Esophagus muscularis mucosa (tissue), 4 donors: ENCODE measurements around the gene DENND1B. TPM values are rescaled to one million over a fixed set of nuclear protein-coding genes. Genes with fewer than 3 reads are reported as not detected.
"Not testable (repeated sequence)": the region's sequence is repeated elsewhere in the genome, so short reads cannot be mapped to it uniquely, and the experiment has no call there.

Experiments used
- DNase-seq: peaks from one replicate; pipeline ENCODE4 v3.0.0-alpha.2; 2017; ENCODE audit errors: extremely low spot score
- H3K27ac ChIP-seq, 4 donors: fragments of 200-600 bp; sonication (generic); replicated peaks in 1 of 4; 1 replicate in 3 of 4; 2 replicates in 1 of 4; pipeline ENCODE4 v1.5.1; 2016 to 2019; ENCODE audit warnings: mild to moderate bottlenecking in 1 of 4
- H3K27me3 ChIP-seq, 4 donors: fragments of 200-600 bp; sonication (generic); one replicate each; pipeline versions ENCODE4 v1.5.1 to v1.6.0; 2016 to 2019
- H3K36me3 ChIP-seq, 4 donors: fragments of 200-600 bp; sonication (generic); one replicate each; pipeline ENCODE4 v1.5.1; 2016 to 2019
- H3K4me1 ChIP-seq, 4 donors: fragments of 200-600 bp; sonication (generic); one replicate each; pipeline ENCODE4 v1.5.1; 2016 to 2019
- H3K4me3 ChIP-seq, 4 donors: fragments of 200-600 bp; sonication (generic); 1 replicate in 2 of 4; 2 replicates in 2 of 4; pipeline ENCODE4 v1.5.1; 2016 to 2019; ENCODE audit warnings: mild to moderate bottlenecking in 4 of 4, moderate library complexity in 1 of 4
- H3K9me3 ChIP-seq, 4 donors: fragments of 200-600 bp; sonication (generic); 1 replicate in 3 of 4; 2 replicates in 1 of 4; pipeline ENCODE4 v1.5.1; 2016 to 2019
- EP300 ChIP-seq: sonication (generic); formaldehyde crosslinking; IDR thresholded peaks from one replicate; pipeline ENCODE4 v1.6.1; 2017; ENCODE audit warnings: antibody characterized with exemption
- POLR2A ChIP-seq: fragments of 450-650 bp; IDR thresholded peaks from one replicate; pipeline ENCODE4 v1.6.1; 2017; ENCODE audit warnings: antibody characterized with exemption, moderate library complexity, mild to moderate bottlenecking, low read depth
- POLR2AphosphoS5 ChIP-seq, 2 donors: sonication (generic); formaldehyde crosslinking; IDR thresholded peaks; one replicate each; pipeline ENCODE4 v1.6.1; 2017; ENCODE audit warnings: antibody characterized with exemption in 2 of 2
- WGBS: methylation state at CpG from one replicate; pipeline ENCODE4 v1.1.5; 2018; 5-methylcytosine and 5-hydroxymethylcytosine counted together
- intact Hi-C: fragments of 100-400 bp; cut with DNase I; formaldehyde crosslinking; loops from one replicate; pipeline ENCODE4 v1.15.1; 2023
- total RNA-seq, 4 donors: library from RNA; depleted of rRNA; stranded (reverse); fragments of >200 nt; gene quantifications; one replicate each; pipeline versions ENCODE4 v1.1.0 to v1.2.1, GENCODE V29; 2016
- TF ChIP-seq, protein P1 (sequence below), 3 experiments: fragments of 200-600 bp in 2 of 3; fragments of 450-650 bp in 1 of 3; sonication (generic) in 2 of 3; IDR thresholded peaks; one replicate each; pipeline ENCODE4 v1.5.1; 2017 to 2019; ENCODE audit warnings: antibody characterized with exemption in 3 of 3, mild to moderate bottlenecking in 2 of 3, moderate library complexity in 1 of 3

DENND1B gene
- total RNA-seq, 4 donors from 2014 or later: 6.4 to 11.3 (median 9.1) TPM

DNA sequence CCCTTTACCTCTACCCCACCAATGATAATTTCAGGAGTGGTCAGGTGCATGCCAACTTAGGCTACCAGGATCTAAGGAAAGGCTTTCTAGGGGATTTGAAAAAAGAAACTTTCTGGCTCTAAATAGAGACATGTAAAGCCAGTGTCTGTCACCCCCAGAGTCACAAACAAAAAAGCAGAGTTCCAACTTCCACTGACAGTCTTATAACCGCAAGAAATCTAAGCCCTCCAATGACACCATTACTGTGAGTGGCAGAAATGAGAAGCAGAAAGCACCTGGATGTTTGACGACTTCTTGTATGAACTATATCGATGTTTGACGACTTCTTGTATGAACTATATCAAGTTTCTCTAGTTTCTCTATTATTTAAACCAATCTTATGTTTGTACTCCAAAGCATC, 6.0 kb downstream of the DENND1B start:
- WGBS: 96% methylated on average over 4 of the region's 4 CpGs
- H3K9me3 ChIP-seq: no peaks in the 10 kb centered on the region
- no peak overlapping the region for H3K27ac ChIP-seq
- no peaks in the 10 kb centered on the region for H3K36me3 ChIP-seq
- no peak for DNase-seq
- TF ChIP-seq POLR2A (no peak), EP300 (no peak), POLR2AphosphoS5 (IDR thresholded peaks at IDR 0.05) (no peak)
- TF ChIP-seq, protein P1, sequence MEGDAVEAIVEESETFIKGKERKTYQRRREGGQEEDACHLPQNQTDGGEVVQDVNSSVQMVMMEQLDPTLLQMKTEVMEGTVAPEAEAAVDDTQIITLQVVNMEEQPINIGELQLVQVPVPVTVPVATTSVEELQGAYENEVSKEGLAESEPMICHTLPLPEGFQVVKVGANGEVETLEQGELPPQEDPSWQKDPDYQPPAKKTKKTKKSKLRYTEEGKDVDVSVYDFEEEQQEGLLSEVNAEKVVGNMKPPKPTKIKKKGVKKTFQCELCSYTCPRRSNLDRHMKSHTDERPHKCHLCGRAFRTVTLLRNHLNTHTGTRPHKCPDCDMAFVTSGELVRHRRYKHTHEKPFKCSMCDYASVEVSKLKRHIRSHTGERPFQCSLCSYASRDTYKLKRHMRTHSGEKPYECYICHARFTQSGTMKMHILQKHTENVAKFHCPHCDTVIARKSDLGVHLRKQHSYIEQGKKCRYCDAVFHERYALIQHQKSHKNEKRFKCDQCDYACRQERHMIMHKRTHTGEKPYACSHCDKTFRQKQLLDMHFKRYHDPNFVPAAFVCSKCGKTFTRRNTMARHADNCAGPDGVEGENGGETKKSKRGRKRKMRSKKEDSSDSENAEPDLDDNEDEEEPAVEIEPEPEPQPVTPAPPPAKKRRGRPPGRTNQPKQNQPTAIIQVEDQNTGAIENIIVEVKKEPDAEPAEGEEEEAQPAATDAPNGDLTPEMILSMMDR (IDR thresholded peaks at IDR 0.05): no peak
- intact Hi-C loops: no loop called here
- no peaks in the 10 kb centered on the region for H3K27me3 ChIP-seq
- H3K4me1 ChIP-seq: peaks cover 27 to 35% (median 30%) of the 10 kb centered on the region in 4 donors
- no peak overlapping the region for H3K4me3 ChIP-seq

DNA sequence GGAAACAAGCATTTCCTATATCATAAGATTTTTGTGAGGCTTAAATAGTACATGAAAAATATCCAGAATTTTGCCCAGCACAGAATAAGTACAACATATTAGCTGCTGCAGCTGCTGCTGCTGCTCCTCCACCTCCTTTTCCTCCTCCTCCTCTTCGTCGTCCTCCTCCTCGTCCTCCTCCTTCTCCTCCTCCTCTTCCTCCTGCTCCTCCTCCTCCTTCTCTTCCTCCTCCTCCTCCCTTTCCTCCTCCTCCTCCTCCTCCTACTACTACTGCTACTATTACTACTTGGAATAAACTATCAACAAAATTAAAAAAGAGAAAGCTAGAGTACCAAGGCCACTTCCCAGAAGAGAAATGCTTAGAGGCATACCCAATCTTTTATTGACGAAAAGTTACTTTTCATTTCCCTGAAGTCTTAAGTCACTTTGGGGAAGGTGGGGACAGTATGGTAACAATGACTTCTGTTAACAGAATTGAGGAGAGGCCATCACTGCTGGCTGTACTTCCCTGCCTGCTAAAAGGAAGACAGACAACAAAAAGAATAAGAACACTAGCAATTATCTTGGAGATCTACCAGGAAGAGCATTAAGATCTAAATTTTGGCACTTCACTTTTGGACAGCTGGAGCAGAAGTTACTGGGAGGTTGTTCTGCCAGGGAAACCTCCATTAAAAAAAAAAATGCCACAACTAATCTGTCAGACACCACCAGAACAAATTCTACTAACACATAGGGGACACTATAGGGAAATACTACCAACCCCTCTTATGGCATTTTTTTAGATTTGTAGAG, 7.1 kb downstream of the DENND1B start:
- Histone ChIP-seq H3K36me3 (no peaks in the 10 kb centered on the region), H3K4me3 (no peak overlapping the region), H3K27me3 (no peaks in the 10 kb centered on the region), H3K9me3 (no peaks in the 10 kb centered on the region), H3K4me1 (peaks cover 16 to 24% (median 22%) of the 10 kb centered on the region in 4 donors), H3K27ac (no peak overlapping the region)
- no peak for DNase-seq
- WGBS: 56% methylated on average over 4 of the region's 4 CpGs
- intact Hi-C loops: no loop called here
- no peak for TF ChIP-seq POLR2AphosphoS5 (IDR thresholded peaks at IDR 0.05)
- TF ChIP-seq EP300: no peak
- no peak for TF ChIP-seq POLR2A

DNA sequence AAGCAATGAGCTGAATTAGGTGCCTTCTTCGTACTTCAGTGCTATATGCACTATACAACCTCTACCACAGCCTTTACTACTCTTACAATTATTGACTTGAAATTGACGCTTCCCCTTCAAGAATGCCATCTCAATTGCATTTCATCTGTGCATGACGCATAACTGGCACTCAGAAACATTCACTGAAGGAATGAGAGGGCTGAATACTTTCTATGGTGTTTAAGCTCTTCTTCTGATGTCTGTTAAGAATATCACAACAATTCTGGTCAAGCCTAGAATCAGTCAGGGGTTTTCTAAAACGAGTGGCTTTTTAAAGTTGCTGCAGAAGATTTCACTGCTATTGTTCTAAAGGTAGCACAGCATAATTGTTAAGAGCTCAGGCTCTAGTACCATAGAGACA, 11.5 kb downstream of the DENND1B start:
- TF ChIP-seq POLR2A (no peak), EP300 (no peak), POLR2AphosphoS5 (IDR thresholded peaks at IDR 0.05) (no peak)
- Histone ChIP-seq H3K4me3 (no peak overlapping the region), H3K4me1 (peaks cover 7 to 16% (median 11%) of the 10 kb centered on the region in 4 donors), H3K27me3 (no peaks in the 10 kb centered on the region), H3K36me3 (no peaks in the 10 kb centered on the region), H3K9me3 (no peaks in the 10 kb centered on the region), H3K27ac (no peak overlapping the region)
- 75% methylated on average over 4 of the region's 4 CpGs for WGBS
- DNase-seq: no peak
- intact Hi-C loops: no loop called here

DNA sequence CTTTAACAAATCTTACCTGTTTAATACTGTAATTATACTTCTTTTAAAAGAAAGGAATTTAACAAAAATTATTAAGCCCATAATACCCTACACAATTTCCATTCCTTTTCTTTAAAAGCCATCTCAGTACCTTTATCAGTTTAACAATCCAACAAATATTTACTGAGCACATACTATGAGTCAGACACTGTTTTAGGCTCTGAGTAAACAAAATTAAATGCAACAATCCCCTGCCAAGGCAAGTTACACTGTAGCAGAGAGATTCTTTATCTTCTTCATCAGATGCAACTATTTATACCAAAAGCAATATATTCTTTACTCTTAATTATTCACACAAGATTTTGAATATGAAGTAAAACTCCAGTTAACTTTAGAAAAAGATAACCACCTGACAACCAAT, 12.0 kb downstream of the DENND1B start:
- Histone ChIP-seq H3K9me3 (no peaks in the 10 kb centered on the region), H3K27ac (no peak overlapping the region), H3K4me1 (peaks cover 5 to 11% (median 7%) of the 10 kb centered on the region in 4 donors), H3K4me3 (no peak overlapping the region), H3K36me3 (no peaks in the 10 kb centered on the region), H3K27me3 (no peaks in the 10 kb centered on the region)
- TF ChIP-seq EP300 (no peak), POLR2AphosphoS5 (IDR thresholded peaks at IDR 0.05) (no peak), POLR2A (no peak)
- TF ChIP-seq, protein P1 (IDR thresholded peaks at IDR 0.05): no peak
- intact Hi-C loops: no loop called here
- DNase-seq: no peak

DNA sequence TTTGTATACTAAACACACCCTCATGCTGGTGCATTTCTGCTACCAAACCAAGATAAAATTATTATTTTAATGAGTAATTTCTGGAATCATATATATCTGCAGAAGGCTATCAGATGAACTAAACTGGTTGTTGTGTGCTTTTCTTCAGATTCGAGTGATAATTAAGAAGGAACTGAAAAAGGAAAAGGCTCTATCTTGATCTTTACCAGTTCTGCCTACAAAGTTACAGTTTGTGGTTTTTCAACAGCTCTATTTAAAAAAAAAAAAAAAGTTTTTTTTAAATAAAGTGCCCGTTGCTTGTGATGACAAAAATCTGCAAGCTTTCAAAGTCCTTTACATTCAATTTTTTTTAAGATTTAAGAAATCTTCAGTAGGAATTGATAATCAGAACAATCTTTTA, 13.6 kb downstream of the DENND1B start:
- Histone ChIP-seq H3K4me3 (no peak overlapping the region), H3K4me1 (peaks cover 0 to 6% (median 0%) of the 10 kb centered on the region in 4 donors), H3K27me3 (no peaks in the 10 kb centered on the region), H3K9me3 (no peaks in the 10 kb centered on the region), H3K36me3 (no peaks in the 10 kb centered on the region), H3K27ac (no peak overlapping the region)
- no peak for DNase-seq
- TF ChIP-seq EP300 (no peak), POLR2A (no peak), POLR2AphosphoS5 (IDR thresholded peaks at IDR 0.05) (no peak)
- TF ChIP-seq, protein P1 (IDR thresholded peaks at IDR 0.05): no peak
- intact Hi-C loops: no loop called here
- WGBS: 73% methylated on average over 2 of the region's 2 CpGs

DNA sequence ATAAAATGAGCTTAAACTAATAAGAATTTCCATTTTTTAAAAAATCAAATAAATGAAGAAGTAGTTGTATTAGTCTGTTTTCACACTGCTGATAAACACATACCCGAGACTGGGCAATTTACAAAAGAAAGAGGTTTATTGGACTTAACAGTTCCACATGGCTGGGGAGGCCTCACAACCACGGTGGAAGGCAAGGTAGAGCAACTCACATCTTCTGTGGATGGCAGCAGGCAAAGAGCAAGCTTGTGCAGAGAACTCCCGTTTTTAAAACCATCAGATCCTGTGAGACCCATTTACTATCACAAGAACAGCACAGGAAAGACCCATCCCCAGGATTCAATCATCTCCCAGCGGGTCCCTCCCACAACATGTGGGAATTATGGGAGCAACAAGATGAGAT, 19.7 kb downstream of the DENND1B start:
- H3K36me3 ChIP-seq, H3K4me3 ChIP-seq, H3K4me1 ChIP-seq, intact Hi-C loops, DNase-seq, H3K9me3 ChIP-seq, H3K27ac ChIP-seq, H3K27me3 ChIP-seq: not testable (repeated sequence)
- WGBS: 80% methylated on average over 4 of the region's 4 CpGs

DNA sequence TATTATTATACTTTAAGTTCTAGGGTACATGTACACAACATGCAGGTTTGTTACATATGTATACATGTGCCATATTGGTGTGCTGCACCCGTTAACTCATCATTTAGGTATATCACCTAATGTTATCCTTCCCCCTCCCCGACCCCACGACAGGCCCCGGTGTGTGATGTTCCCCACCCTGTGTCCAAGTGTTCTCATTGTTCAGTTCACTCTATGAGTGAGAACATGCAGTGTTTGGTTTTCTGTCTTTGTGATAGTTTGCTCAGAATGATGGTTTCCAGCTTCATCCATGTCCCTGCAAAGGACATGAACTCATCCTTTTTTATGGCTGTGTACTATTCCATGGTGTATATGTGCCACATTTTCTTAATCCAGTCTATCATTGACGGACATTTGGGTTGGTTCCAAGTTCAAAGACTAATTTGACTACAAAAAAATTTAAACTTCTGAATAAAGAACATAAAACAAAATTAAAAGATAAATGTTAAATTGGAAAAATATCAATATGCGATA, 22.6 kb downstream of the DENND1B start:
- not testable (repeated sequence) for H3K36me3 ChIP-seq, DNase-seq
- WGBS: 97% methylated on average over 6 of the region's 6 CpGs

More for the DNA sequence above, 22.6 kb downstream of the DENND1B start:
- H3K9me3 ChIP-seq, H3K4me1 ChIP-seq, intact Hi-C loops, H3K27me3 ChIP-seq, H3K27ac ChIP-seq, H3K4me3 ChIP-seq: not testable (repeated sequence)
